ENCODE data around the gene OTOP2. TPM values are rescaled to one million over a fixed set of nuclear protein-coding genes. Genes with fewer than 3 reads are reported as not detected.

OTOP2 gene
- total and polyA plus RNA-seq, 2 of the 8 experiments (the other 6 are each of a cell fraction or from before 2014, with no cell fraction given): 0.23 TPM; not detected in 1

DNA sequence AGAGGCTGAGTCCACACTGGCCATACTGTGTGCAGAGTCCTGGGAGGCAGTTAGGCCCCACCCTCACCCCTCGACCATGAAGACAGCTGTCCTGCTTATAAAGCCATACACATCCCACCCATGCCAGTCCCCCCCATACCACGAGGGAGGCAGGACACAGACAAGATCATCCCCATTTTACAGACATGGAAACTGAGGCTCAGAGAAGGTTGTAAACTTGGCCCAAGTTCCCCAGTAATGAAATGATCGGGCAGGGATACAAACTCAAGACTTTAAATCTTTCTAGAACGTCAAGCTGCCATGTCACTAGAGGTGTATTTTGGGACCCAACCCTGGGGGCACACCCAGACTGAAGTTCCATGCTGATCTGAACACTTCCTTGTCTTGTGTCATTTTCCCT is 32.0 kb downstream of the OTOP2 start:
- Histone ChIP-seq H2BK20ac (ENCODE audit: low read length) (no peak overlapping the region), H3K4me1 (replicated peaks in 1 of 4; ENCODE audit: control insufficient read depth in 3 of 4, insufficient read depth in 4 of 4, low read length in 3 of 4) (peaks cover 0 to 7% (median 2%) of the 10 kb centered on the region in 4 experiments; a peak in 4 of 7 replicates), H2AK5ac (ENCODE audit: low read depth, low read length) (no peak overlapping the region), H3K4ac (replicated peaks; ENCODE audit: insufficient read length, low read depth, low read length) (no peak overlapping the region), H3K23ac (ENCODE audit: insufficient read length) (no peak overlapping the region), H3K27ac (ENCODE audit: low read depth, low read length) (no peak overlapping the region), H3K23me2 (ENCODE audit: low read depth, low read length) (no peaks in the 10 kb centered on the region), H3K4me2 (ENCODE audit: insufficient read depth in 1 of 2, low read depth in 2 of 2, low read length in 2 of 2) (no peak overlapping the region), H4K20me1 (replicated peaks in 1 of 2; ENCODE audit: control insufficient read depth in 1 of 2, insufficient read depth in 2 of 2, low read length in 2 of 2) (peaks cover 0 to 2% of the 10 kb centered on the region in 2 experiments), H2BK15ac (ENCODE audit: low read length) (no peak overlapping the region), H4K8ac (ENCODE audit: extremely low read depth, insufficient read depth, low read length) (no peak overlapping the region), H3K9me3 (ENCODE audit: insufficient read depth in 2 of 2, low read depth in 1 of 2, low read length in 1 of 2) (no peaks in the 10 kb centered on the region), H2BK5ac (ENCODE audit: low read depth, low read length) (no peak overlapping the region), H3K9ac (replicated peaks in 1 of 4; ENCODE audit: extremely low read depth in 1 of 4, low read depth in 3 of 4, low read length in 3 of 4) (no peak overlapping the region), H3K27me3 (replicated peaks in 1 of 4; ENCODE audit: control insufficient read depth in 3 of 4, extremely low read depth in 1 of 4, insufficient read depth in 3 of 4, low read length in 3 of 4) (peaks cover 0 to 5% (median 4%) of the 10 kb centered on the region in 4 experiments; a peak in 3 of 7 replicates), H3K79me1 (ENCODE audit: low read depth, low read length) (no peaks in the 10 kb centered on the region; the same call in 1 of the 2 replicates), H4K5ac (ENCODE audit: insufficient read length, low read depth, low read length) (no peak overlapping the region), H4K91ac (replicated peaks; ENCODE audit: insufficient read length, low read length) (no peak overlapping the region), H2BK12ac (ENCODE audit: low read depth, low read length) (no peak overlapping the region), H3K56ac (replicated peaks; ENCODE audit: insufficient read length, low read depth, low read length) (no peak overlapping the region), H3K79me2 (ENCODE audit: control insufficient read depth in 1 of 2, insufficient read depth in 2 of 2, low read length in 2 of 2) (no peaks in the 10 kb centered on the region), H3K4me3 (ENCODE audit: extremely low read depth in 1 of 4, insufficient read depth in 2 of 4, low read depth in 3 of 4, low read length in 4 of 4) (no peak overlapping the region), H2BK120ac (replicated peaks; ENCODE audit: low read depth, low read length) (no peak overlapping the region), H3K18ac (ENCODE audit: extremely low read depth, low read length) (no peak overlapping the region), H3K36me3 (ENCODE audit: control insufficient read depth in 2 of 4, insufficient read depth in 4 of 4, low read length in 3 of 4) (no peaks in the 10 kb centered on the region), H3K14ac (ENCODE audit: insufficient read length) (no peak overlapping the region), H2AFZ (ENCODE audit: low read length) (no peak overlapping the region)
- CTCF ChIA-PET (ENCODE audit: partially characterized antibody): interaction anchor here (1.4 to 27.2 kb wide), 7 partner anchors 26 to 165 kb away, joined by 3 to 1072 read pairs (median 20); partner anchors contain the start of genes FDXR, MRPL58, OTOP2 and OTOP3
- FAIRE-seq (no peak), DNase-seq (ENCODE audit: low read depth in 1 of 2, low spot score in 2 of 2) (no peak)
- 68% methylated on average over 4 of the region's 4 CpGs; no CpG with 5 or more reads in 1 of the 2 experiments for WGBS, 2 experiments (ENCODE audit: extremely low coverage in 1 of 2, insufficient coverage in 1 of 2, insufficient read length in 1 of 2, insufficient replicate concordance in 2 of 2, low coverage in 1 of 2, low lambda C conversion rate in 2 of 2, missing lambda C conversion rate in 1 of 2)
- POLR2A ChIA-PET (ENCODE audit: partially characterized antibody): interaction anchor here (0.7 to 1.2 kb wide), 2 partner anchors 11 to 35 kb away, joined by 3 read pairs; no protein-coding TSS in a partner anchor
- TF ChIP-seq SP4 (IDR thresholded peaks at IDR 0.05; ENCODE audit: low read length): no peak
- no peak for TF ChIP-seq HDAC6 (IDR thresholded peaks at IDR 0.05; ENCODE audit: low read depth, low read length)
- TF ChIP-seq, protein P1, sequence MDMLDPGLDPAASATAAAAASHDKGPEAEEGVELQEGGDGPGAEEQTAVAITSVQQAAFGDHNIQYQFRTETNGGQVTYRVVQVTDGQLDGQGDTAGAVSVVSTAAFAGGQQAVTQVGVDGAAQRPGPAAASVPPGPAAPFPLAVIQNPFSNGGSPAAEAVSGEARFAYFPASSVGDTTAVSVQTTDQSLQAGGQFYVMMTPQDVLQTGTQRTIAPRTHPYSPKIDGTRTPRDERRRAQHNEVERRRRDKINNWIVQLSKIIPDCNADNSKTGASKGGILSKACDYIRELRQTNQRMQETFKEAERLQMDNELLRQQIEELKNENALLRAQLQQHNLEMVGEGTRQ (IDR thresholded peaks at IDR 0.05; ENCODE audit: low read length): no peak
- TF ChIP-seq CEBPB (IDR thresholded peaks at IDR 0.05; ENCODE audit: low read depth, low read length): no peak
- TF ChIP-seq EZH2 (IDR thresholded peaks at IDR 0.05; ENCODE audit: low read depth, low read length, severe bottlenecking): no peak
- TF ChIP-seq YY1 (IDR thresholded peaks at IDR 0.05; ENCODE audit: low read depth, low read length): no peak
- TF ChIP-seq SAP30 (IDR thresholded peaks at IDR 0.05; ENCODE audit: insufficient read depth, insufficient replicate concordance, low read length): no peak
- TF ChIP-seq PHF8 (conservative IDR thresholded peaks at IDR 0.05; ENCODE audit: low read depth, low read length): no peak
- TF ChIP-seq, protein P2, sequence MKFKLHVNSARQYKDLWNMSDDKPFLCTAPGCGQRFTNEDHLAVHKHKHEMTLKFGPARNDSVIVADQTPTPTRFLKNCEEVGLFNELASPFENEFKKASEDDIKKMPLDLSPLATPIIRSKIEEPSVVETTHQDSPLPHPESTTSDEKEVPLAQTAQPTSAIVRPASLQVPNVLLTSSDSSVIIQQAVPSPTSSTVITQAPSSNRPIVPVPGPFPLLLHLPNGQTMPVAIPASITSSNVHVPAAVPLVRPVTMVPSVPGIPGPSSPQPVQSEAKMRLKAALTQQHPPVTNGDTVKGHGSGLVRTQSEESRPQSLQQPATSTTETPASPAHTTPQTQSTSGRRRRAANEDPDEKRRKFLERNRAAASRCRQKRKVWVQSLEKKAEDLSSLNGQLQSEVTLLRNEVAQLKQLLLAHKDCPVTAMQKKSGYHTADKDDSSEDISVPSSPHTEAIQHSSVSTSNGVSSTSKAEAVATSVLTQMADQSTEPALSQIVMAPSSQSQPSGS (IDR thresholded peaks at IDR 0.05; ENCODE audit: low read length): no peak
